ENCODE data around the gene E2F6.

E2F6 gene

GRCh38 chr2:11396467-11397445, 69.2 kb downstream of the E2F6 start:
- H3K36me3 ChIP-seq (ENCODE audit: control insufficient read depth, insufficient read depth, low read length): no peaks in the 10 kb centered on the region
- no peaks in the 10 kb centered on the region for H3K27me3 ChIP-seq (replicated peaks; ENCODE audit: control insufficient read depth, insufficient read depth, low read length)
- TF ChIP-seq CTCF (IDR thresholded peaks at IDR 0.05; ENCODE audit: insufficient read depth, low read length, poor library complexity, severe bottlenecking): no peak
- no peak for DNase-seq (ENCODE audit: extremely low read depth, insufficient read length)
- no peak overlapping the region for H3K4me3 ChIP-seq (replicated peaks; ENCODE audit: low read depth, low read length)

GRCh38 chr2:11396021-11396420, 69.9 kb downstream of the E2F6 start:
- no peaks in the 10 kb centered on the region for H3K27me3 ChIP-seq (replicated peaks; ENCODE audit: control insufficient read depth, insufficient read depth, low read length)
- DNase-seq (ENCODE audit: extremely low read depth, insufficient read length): no peak
- no peak overlapping the region for H3K4me3 ChIP-seq (replicated peaks; ENCODE audit: low read depth, low read length)
- no peak for TF ChIP-seq CTCF (IDR thresholded peaks at IDR 0.05; ENCODE audit: insufficient read depth, low read length, poor library complexity, severe bottlenecking)
- no peaks in the 10 kb centered on the region for H3K36me3 ChIP-seq (ENCODE audit: control insufficient read depth, insufficient read depth, low read length)

GRCh38 chr2:11395389-11395788, 70.6 kb downstream of the E2F6 start:
- Histone ChIP-seq H3K4me3 (replicated peaks; ENCODE audit: low read depth, low read length) (no peak overlapping the region), H3K27me3 (replicated peaks; ENCODE audit: control insufficient read depth, insufficient read depth, low read length) (no peaks in the 10 kb centered on the region), H3K36me3 (ENCODE audit: control insufficient read depth, insufficient read depth, low read length) (no peaks in the 10 kb centered on the region)
- no peak for TF ChIP-seq CTCF (IDR thresholded peaks at IDR 0.05; ENCODE audit: insufficient read depth, low read length, poor library complexity, severe bottlenecking)
- no peak for DNase-seq (ENCODE audit: extremely low read depth, insufficient read length)

Measured in GM06990 (cell line).